SH-SY5Y (cell line): ENCODE results near the gene HDDC2.

ENCODE experiments used
- GATA2 ChIP-seq: IDR thresholded peaks from 2 replicates; pipeline ENCODE4 v1.6.1; 2011; ENCODE audit warnings: mild to moderate bottlenecking, low read depth, low read length
- GATA3 ChIP-seq: IDR thresholded peaks from 2 replicates; pipeline ENCODE4 v1.6.1; 2011; ENCODE audit warnings: low read depth, mild to moderate bottlenecking, low read length, moderate library complexity

The HDDC2 gene

DNA sequence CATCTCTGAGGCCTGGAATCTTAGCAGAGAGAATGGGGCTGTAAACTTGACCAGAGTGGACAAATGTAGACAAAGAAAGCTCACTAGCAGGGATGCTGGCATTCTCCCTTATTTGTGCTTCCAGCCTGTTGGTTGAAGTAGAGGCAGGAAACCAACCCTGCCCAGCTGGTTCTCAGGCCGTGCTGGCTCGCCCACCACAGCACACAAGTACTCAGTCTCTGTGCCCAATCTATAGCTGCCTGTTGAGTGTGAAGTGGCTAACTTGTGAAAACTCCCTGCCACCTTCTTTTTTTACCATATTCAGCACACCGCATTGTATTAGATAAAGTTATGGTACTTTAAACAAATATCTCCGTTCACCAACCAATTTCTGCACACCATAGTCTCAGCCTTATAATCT lies 37.3 kb downstream of the HDDC2 start:
- TF ChIP-seq GATA2 (no peak), GATA3 (no peak)

DNA sequence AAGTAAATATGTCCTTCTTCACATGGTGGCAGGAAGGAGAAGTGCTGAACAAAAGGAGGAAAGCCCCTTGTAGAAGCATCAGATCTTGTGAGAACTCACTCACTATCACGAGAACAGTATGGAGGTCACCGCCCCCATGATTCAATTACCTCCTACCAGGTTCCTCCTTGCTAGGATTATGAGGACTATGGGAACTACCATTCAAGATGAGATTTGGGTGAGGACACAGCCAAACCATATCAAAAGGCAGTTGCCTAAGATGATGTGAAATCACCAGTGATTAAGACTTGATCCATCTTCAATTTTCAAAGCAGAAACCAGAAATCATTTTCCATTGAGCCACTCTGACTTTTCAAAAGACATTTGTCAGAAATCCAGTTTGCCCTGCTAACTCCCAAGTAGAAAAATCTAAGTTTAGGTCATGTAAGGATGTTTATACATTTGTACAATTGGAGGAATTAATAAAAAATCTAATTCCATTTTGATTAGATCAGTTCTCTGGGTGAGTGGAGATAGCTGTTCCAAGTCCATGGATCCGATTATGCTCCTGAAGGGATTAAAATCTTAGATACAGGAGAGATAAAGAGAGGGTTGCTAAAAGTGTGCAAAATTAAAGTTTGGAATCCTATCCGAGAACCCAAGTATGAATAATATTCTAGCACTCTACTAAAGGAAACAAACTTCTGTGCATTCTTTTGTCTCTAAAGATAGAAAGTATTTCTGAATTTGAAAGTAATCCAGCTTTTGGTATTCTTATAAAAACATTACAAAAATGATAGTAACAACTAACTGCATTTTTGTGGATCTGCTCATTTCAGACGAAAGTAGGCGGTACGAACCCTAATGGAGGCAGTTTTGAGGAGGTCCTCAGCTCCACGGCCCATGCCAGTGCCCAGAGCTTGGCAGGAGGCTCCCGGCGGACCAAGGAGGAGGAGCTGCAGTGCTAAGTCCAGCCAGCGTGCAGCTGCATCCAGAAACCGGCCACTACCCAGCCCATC lies 39.5 kb downstream of the HDDC2 start:
- TF ChIP-seq GATA3 (no peak), GATA2 (no peak)

DNA sequence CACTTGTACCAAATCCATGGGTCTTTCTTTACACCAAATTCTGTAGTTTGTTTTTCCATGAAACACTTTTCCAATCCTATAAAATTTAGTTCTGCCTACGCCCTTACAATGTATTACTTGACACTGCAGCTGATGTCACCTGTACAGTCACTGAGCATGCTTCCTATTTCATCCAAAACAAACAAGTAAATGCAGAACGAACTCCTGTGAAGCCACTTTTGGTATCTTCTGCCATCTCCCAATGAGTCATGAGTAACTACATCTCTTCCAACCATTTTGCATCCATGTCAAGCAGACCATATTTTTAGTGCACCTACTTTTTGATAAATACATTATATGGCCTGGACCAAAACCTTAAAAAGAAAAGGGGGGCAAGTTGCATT lies 42.4 kb downstream of the HDDC2 start:
- TF ChIP-seq GATA3, result no peak
- TF ChIP-seq GATA2, result no peak

- TF ChIP-seq GATA2, result no peak
- no peak for TF ChIP-seq GATA3
These were observed 43.0 kb downstream of the HDDC2 start for GRCh38 chr6:125258651-125259353.

GRCh38 chr6:125257351-125257750 lies 44.4 kb downstream of the HDDC2 start:
- no peak for TF ChIP-seq GATA3
- no peak for TF ChIP-seq GATA2

- TF ChIP-seq GATA3, result no peak
- TF ChIP-seq GATA2, result no peak
These were observed 46.6 kb downstream of the HDDC2 start for GRCh38 chr6:125255201-125255600.

DNA sequence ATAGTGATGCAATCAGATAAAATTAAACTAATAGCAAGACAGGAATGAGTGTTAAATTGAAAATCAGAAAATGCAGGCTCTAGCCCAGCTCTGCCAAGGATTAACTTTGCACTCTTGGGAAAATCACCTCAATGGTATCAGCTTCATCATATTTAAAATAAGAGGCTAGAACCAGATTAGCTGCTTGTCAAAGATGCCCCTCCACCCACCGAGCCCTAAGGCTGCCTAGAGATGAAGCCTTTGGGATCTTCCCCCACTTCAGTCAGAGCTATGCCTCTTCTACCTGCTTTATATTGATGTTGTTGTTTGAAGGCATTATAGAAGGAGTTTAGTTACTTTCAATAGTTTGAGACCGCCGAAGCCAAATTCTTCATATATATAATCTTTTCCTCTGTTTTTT lies 47.4 kb downstream of the HDDC2 start:
- TF ChIP-seq GATA2, result no peak
- TF ChIP-seq GATA3, result no peak

DNA sequence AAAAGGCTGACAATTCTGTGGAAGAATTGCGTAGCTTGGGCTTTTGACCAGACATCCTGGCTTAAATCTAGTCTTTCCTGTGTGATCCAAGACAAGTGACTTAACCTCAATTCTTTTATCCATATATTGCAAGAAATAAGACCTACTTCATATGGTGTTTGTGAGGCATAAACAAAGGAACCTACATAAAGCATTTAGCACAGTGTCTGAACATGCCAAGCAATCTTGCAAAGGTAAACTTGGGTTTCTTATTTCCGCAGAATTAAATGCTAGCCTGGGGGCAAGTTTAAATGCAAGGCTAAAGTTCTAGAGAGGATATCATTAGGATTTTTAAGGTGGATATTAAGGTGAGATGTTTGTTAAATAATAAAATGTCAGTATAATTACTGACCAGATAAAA lies 47.9 kb downstream of the HDDC2 start:
- TF ChIP-seq GATA3, result no peak
- TF ChIP-seq GATA2, result no peak

DNA sequence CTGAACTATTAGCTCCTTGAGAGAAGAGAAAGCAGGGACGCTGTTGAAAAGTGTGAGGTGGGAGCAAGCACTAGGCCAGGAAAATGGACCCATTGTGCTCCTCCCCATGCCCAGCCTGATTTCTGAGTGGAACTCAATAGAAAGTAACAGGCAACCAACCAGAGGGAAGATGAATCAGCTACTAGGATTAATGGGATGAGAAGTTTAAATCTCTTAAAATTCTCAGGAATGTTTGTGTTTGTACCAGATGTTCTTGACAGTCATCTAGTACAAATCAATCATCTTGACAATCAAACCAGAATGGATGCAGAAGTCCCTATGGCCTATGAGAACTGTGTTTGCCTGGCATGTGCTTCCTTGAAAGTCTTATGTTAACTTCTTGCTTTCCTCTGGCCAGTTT lies 48.9 kb downstream of the HDDC2 start:
- TF ChIP-seq GATA3, result no peak
- no peak for TF ChIP-seq GATA2

DNA sequence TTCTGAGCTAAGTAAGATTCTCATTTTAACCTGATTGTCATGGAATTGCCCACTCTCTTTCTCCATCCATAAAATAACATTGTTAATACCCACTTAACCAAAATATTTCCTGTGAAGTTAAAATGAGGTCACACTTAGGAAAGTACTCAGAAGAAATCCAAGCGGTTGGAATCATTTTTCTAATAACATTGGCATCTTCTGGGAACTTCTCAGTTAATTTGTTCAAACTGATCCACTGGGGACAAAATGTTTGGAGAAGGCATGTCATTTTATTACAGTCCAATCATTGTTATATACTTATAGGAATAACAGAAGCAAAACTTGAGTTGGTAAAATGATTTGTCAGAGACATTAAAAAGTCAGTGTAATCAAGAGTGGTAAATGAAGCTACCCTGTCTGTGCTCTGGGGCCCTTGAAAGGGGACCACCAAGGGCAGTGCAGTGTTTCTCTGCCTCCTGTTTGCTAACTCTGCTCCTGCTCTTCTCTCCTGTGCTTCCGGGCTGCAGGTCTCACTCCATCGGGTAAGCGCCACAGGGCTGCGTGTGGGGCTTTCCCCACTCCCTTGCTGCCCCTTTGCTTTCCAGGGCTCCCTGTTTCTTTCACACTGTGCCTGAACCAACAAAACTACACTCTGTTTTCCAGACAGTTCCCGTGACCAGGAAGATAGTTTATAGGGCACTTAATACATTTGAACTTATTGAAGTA lies 50.1 kb downstream of the HDDC2 start:
- TF ChIP-seq GATA3, result no peak
- TF ChIP-seq GATA2, result no peak

GRCh38 chr6:125250511-125250910 lies 51.3 kb downstream of the HDDC2 start:
- no peak for TF ChIP-seq GATA2
- no peak for TF ChIP-seq GATA3

DNA sequence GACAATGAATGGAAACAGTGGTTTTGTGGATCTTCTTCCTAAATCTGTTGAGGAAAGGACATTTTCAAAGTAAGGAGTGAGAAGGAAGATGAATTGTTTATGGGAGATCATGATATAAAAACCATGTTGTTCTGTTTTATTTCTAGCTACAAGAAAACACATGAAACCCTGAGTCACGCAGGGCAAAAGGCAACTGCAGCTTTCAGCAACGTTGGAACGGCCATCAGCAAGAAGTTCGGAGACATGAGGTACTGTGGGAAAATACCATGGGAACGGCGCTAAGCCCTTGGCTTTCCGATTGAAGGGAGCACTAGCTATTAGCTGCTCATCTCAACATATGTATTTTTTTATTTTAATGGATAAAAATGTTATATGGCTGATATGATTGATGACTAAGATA lies 53.6 kb downstream of the HDDC2 start:
- TF ChIP-seq GATA3 (no peak), GATA2 (no peak)

DNA sequence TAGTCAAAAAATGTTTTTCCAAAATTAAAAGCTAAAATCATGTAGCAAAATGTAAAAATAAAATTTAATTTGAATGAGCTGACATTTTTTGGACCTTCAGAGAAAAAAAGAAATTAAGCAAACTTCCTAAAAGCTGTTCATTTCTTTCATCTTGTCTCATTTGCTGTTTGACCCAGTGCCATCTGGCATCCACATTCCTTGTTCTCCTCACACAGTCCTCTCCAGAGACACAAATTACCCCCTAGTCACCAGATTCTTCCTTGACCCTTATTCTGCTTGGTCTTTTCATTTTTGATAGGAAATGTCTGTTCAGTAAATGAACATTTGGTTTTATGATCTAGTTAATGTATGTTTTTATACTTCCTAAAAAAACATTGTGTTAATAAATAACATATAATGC lies 55.2 kb downstream of the HDDC2 start:
- TF ChIP-seq GATA2 (no peak), GATA3 (no peak)
